HG02970 (cell line): ENCODE measurements around the gene TCF20.

ENCODE experiments used
- ATAC-seq: cut with Tn5 transposase; IDR thresholded peaks from one replicate; pipeline ENCODE4 v1.9.1; 2021; ENCODE audit warnings: mild to moderate bottlenecking, moderate library complexity, moderate number of reproducible peaks; ENCODE audit not compliant: unreplicated experiment, low FRiP score

The TCF20 gene

DNA sequence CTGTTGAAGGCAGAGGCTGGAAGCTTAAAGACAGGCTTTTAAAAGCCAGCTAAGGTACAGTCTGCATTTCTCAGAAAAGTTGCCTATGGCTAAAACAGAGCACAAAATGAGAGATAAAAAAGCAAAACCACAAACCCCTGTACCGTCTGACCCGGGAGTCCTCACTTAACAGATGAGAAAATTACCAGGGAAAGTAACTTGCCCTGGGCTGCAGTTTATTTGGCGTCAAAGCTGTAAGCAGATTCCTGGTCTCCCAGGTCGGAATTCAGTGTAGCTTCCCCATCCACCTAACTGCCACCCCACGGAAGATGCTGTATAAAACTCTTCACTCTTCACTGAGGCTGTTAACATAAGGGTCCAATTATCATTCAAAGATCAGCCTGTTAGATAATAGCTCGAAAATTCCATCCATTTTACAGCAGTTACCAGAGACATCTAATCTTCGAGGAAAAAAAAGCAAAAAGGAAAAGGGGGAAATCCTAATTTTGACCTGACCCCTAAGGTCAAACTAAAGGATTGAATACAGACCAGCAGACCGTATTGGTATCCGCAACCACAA lies 1.5 kb downstream of the TCF20 start:
- no peak for ATAC-seq

DNA sequence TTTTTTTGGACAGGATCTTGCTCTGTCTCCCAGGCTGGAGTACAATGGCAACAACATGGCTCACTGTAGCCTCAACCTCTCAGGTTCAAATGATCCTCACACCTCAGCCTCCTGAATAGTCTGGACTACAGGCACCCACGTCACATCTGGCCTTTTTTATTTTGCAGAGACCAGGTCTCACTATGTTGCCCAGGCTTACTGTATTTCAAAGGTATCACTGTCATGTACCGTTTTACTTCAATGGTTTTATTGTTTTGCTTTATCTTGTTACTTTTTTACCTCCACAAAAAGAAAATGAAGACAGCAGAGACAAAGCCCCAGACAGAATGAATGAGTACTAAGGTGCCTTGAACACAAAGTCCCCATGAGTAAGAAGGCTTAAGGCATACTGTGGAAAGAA lies 5.1 kb downstream of the TCF20 start:
- ATAC-seq: no peak

DNA sequence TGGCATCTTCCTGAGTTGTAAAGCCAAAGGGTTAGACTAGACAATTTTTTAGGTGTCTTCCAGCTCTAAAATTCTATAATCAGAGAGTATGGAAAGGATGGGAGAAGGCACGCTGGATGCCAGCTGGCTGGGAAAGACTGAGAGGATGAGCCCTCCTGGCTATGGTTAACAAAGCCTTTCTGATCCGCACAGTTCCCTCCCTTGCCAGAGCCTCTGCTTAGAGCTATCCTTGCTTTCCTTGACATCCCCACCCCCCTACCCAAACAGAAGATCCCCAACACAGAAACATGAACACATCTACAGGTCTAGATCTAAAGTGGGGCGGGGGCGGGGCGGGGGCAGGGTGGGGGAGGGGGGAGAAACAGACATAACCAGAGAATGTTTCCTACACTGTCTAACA lies 6.5 kb downstream of the TCF20 start:
- no peak for ATAC-seq

DNA sequence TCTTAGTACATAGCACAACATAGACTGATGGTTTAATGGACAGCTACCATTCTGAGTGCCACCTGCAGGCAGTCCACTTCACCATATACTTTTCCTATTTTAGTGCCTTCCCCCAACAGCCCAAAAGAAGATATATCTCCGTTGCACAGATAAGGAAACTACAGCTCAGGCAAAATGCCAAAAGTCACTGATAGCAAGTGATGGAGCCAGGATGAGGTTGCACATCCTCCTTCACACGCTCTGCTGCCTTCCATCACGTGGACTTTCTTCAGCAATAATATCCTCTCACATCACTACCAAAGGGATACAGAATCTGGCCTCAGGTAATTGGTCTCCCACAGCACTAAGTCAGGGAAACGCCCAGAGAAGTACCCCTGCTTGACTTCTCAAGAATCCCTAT lies 7.5 kb downstream of the TCF20 start:
- no peak for ATAC-seq

DNA sequence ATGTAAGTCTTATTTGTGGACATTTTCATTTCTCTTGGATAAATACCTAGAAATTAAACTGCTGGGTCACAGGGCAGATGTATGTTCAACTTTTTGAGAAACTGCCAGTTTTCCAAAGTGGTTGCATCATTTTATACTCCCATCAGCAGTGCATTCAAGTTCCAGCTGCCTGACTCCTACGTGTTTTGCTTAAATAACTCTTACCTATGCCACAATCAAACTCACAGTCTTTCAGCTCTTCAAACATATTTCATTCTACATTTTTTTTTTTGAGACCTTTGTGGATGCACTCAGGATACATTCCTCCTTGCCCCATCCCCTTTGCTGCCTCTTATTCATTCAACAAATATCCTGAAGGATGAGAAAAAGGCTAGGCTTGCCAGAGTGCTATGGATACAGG lies 9.2 kb downstream of the TCF20 start:
- no peak for ATAC-seq

DNA sequence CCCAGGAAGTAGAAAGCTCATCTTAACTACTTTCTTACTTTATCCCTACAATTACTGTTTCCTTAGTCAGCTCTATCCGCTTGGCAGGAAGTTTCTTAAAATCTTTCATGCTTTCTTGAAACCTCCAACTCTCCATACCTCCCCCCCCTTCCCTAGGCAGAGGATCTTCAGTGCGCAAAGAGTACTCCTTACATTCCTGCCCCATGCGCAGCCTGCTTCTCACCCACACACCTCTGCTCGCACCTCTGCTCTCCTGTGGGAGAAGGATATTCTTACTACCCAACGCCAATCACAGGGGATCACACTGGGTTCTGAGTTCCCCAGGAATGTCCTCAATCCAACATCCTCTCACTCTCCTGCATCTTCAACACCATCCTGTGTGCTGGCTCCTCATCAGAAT lies 12.3 kb downstream of the TCF20 start:
- no peak for ATAC-seq

DNA sequence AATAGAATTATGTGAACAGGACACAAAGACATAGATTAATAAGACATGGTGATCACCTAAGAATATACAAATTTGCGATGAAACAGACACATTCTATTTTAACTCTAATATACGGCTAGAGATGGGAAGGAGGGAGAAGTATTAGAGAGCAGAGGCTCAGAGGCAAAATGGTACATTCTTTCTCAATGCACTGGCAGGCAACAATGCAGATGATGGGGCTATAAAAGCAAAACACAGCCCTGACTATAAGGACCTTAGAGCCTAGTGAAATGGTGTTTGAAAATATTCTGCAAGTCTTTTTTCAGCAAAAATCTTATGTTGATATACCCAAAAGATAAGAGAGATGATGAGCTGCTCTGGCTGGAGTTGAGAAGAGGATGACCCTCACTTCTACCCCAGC lies 13.1 kb downstream of the TCF20 start:
- ATAC-seq: no peak

DNA sequence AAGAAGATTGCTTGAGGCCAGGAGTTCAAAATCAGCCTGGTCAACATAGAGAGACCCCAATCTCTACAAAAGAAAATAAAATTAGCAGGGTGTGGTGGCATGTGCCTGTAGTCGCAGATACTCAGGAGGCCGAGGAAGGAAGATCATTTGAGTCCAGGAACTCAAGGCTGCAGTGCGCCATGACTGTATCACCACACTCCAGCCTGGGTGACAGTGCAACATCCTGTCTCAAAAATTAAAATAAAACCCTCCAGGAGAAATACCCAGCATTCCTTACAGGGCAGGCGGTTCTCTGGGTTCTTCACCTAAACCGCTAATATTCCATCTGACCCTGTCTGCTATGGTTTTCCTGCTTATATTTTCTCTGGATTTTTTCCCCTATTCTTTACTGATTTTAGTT lies 13.5 kb downstream of the TCF20 start:
- ATAC-seq: no peak

DNA sequence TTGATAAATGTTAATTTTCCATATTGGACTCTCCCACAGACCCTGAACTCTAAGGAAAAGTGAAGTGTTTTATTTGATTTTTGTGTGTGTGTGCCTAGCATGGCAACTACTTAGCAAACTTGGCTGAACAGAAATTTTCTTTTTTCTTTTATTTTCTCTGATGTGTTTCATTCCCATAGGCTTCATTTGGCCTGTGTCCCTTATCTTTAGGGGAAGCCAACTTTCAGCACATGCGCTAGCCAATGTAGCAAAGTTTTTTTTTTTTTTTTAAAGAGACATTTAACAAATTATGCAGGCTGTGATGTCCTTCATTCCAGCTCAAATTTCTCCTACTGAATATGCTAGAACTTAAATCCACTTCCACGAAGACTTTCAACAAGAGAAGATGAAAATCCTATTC lies 14.2 kb downstream of the TCF20 start:
- ATAC-seq: no peak

DNA sequence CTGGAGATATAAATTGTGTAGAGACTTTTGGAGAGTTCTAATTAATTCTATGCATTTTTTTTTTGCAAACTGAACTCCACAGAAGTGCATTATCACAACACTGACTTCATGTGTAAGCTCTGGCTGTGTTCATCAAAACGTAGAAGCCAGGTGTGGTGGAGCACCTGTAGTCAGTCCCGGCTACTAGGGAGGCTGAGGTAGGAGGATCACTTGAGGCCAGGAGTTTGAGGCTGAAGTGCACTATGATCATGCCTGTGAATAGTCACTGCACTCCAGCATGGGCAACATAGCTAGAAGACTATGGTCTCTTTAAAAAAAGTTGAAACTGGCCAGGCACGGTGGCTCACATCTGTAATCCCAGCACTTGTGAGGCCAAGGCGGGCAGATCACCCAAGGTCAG lies 20.6 kb downstream of the TCF20 start:
- ATAC-seq: no peak

DNA sequence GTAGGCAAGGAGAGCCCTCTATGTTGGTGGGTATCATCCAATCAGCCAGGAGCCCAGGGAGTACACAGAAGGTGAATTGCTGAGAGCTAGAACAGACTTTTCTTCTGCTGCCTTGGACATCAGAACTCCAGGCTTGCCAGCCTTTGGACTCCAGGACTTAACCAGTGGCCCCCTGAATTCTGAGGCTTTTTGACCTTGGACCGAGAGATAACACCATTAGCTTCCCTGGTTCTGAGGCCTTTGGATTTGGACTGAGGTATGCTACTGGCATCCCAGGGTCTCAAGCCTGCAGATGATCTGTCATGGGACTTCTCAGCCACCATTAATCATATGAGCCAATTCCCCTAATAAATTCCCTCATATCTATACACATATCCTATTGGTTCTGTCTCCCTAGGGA lies 21.5 kb downstream of the TCF20 start:
- ATAC-seq: no peak

DNA sequence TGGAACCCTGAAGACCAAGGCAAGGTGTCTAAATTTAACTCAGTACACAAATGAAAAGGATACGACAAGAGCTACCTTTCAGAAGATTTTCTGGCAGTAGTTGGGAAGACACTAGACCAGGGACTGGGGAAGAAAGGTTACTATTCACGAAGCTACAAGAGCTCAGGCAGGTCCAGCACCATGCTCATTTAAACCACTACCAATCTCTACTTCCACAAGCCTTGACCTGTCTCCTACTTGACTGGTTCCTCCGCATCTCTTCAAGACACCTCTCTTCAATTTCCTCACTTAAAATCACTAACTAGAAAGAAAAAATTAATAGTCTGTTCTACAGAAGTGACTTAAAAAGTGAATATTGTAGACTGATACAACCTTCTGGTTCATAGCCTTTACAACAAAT lies 22.9 kb downstream of the TCF20 start:
- ATAC-seq: no peak

DNA sequence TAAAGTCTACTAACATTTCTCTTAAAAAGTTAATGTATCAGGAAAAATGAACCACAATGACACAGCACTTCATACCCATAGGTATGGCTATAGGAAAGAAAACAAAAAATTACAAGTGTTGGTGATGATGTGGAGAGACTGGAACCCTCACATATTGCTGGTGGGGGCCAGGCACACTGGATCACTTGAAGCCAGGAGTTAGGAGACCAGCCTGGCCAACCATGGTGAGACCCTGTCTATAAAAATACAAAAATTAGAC lies 26.7 kb downstream of the TCF20 start:
- ATAC-seq: no peak

DNA sequence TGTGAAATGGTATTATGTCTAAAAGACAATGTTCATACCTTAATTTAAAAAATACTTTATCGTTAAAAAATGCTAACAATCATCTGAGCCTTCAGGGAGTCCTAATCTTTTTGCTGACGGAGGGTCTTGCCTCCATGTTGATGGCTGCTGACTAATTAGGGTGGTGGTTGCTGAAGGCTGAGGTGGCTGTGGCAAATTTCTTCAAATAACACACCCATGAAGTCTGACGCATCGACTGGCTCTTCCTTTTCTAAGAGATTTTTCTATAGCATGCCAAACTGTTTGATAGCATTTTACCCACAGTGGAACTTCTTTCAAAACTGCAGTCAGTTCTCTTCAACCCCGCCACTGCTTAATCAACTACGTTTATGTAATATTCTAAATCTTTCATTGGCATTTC lies 33.6 kb downstream of the TCF20 start:
- ATAC-seq: no peak

DNA sequence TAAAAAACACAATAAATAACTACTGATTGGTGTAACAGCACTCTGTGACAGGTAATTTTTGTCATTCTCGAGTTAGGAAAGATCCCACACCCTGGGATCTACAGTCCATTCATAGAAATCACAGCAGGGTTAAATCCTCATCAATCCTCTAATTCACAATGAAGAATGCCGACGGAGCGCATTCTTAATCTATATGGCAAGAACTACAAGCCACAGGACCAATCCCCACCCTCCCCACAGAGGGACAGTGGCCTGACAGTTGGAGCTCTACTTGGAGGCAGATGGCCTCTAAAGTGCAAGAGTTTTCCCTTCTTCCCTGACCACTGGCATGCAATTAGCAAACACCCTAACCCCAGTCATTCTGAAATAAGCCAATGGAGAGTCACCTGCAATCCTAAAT lies 34.2 kb downstream of the TCF20 start:
- ATAC-seq: no peak

DNA sequence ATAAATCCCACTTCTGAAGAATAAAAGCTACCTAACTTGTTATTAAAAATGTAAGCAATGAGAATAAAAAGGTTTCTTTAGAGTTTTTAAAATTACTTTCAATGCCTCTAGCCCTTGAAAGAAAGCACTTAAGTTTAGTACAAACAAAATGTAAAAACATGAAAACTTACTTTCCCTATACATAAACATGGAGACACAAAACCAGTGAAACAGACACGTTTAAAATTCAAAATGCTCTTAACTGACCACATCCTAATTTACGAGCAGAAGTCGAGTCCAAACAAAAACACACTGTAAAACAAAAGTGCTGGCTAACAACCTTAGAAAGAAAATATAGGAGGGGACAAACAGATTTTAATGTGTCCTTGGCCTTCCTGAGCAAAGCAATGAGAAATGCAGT lies 36.6 kb downstream of the TCF20 start:
- no peak for ATAC-seq

DNA sequence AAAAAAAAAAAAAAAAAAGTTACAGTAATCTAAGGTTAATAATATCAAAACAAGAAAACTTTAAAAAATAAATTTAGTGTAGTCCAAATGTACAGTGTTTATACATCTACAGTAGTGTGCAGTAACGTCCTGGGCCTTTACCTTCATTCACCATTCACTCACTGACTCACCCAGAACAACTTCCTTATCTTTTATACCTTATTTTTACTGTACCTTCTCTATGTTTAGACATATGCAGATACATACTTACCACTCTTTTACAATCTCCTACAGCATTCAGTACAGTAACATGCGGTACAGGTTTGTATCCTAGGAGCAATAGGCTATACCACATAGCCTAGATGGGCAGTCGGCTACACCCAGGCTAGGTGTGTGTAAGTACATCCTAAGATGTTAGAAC lies 38.5 kb downstream of the TCF20 start:
- no peak for ATAC-seq

DNA sequence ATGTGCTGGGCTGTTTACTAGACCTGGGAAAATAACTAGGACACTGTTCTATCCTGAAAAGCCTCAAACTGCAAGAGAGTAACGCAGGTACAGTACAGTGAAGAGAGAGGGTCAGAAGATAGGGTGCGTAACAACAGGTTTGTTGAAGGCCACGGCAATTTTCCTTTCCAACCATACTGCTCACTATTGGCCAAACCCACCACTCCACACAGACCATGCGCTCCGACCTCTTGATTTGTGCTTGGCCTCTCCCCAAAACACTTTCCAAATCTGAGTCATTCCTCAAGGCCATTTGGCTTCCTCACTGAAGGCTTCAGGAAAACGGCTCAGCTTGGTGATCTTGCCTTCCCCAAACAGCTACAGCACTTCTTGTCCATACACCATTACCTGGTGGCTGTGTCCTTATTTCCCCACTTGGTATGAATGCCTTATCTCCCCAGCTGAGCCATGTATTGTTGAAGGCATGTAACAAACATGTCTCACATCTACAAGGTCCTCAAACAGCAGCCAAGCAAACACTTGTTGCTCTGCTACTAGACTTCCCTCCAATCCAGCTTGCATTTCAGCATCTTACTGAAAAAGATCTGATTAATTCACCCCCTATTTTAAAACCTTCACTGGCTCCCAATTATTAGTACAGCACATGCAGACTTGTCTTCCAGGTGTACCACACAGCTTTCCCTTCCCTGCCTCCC lies 40.9 kb downstream of the TCF20 start:
- no peak for ATAC-seq

DNA sequence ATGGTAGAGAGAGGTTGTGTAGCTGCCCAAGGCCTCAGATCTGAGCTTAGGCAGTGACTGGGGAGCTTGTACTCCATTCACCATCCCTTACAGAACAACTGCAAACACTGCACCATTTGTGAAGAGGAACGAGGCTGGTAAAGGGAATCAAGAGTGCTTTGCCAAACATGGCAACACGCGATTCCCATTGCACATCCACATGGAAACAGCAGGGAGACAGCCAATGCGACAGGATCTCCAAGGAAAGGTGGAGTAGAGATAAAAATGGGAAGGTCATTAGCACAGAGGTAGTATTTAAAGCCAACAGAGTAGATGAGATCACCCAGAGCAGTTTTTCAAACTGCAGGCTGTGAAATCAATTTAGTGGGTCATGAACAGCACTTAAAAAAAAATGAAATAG lies 42.0 kb downstream of the TCF20 start:
- no peak for ATAC-seq

DNA sequence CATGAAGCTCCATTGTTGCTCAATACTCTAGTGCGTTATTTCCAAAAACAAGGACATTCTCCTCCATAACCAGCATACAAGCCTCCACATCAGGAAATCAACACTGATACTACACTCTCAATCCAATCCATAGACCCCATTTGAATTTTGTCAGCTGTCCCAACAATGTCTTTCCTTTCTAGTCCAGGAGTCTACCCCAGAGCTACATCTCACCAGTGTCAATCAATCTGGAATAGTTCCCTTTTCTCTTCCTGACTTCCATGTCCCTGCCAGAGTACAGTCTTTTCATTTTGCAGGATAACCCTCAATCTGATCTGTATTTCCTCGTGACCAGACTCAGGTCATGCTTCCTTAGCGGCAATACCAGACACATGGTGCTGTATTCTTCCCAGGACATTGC lies 43.0 kb downstream of the TCF20 start:
- no peak for ATAC-seq

DNA sequence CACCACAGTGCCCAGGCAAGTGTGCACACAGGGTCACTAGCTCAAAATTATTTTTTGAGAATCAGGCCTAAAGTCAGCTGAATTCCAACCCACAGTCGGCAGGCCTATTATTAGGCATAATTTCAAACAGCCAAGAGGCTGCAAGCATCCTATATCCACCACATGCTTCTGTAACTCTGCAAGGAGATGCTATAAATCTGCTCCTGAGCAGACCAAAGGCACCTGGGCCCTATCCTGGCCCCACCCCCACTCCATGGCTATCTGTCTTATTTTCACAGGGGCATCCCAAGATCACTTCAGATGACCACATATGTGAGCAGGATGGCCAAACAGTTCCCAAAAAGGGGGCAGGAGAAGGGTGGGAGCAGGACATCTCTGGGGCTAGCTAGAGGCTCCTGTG lies 44.6 kb downstream of the TCF20 start:
- ATAC-seq: no peak

DNA sequence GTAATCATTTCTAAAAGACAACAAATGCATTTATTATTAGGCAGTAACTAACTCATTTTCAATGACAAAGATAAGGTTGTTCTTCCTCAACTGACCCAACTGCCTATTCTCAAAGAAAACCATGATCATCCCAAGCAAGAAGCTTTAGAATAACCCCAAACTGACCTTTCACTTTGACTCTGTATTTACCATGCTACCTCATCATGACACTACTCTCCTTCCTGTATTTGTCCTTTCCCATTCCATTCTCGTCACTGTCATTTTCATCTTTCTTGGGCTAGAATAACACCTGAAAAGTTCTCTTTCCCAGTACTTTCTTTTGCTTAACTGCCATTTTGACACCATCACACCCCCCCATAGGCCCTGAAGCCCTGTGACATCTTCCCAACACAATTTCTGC lies 48.3 kb downstream of the TCF20 start:
- no peak for ATAC-seq
